K562 (cell line): Measurements from ENCODE around the gene STRN3.

Source experiments
- EP300 ChIP-seq: IDR thresholded peaks from 2 replicates; pipeline ENCODE4 v1.6.1; 2012; ENCODE audit warnings: low read length, improper control_type of control experiment
- SIX5 ChIP-seq, 2 experiments: IDR thresholded peaks; 2 replicates each; pipeline ENCODE4 v1.6.1; 2011; ENCODE audit warnings: low read length in 2 of 2, borderline replicate concordance in 1 of 2, low read depth in 1 of 2, mild to moderate bottlenecking in 1 of 2, moderate library complexity in 1 of 2; ENCODE audit not compliant: insufficient read depth in 1 of 2

GRCh38 chr14:30876692-30877091 lies 149.5 kb downstream of the STRN3 start:
- TF ChIP-seq EP300: no peak
- TF ChIP-seq SIX5 (IDR thresholded peaks at IDR 0.05; ENCODE audit: borderline replicate concordance in 1 of 2, insufficient read depth in 1 of 2, low read depth in 1 of 2, low read length in 2 of 2): no peak
